ENCODE results near the gene CFH.

GRCh38 chr1:196723325-196724185 lies 71.7 kb downstream of the CFH start:
- TF ChIP-seq E2F3 (CRISPR knock-in tag; IDR thresholded peaks at IDR 0.05) (no peak), ZNF280B (CRISPR knock-in tag; IDR thresholded peaks at IDR 0.05) (no peak), TSHZ1 (CRISPR knock-in tag; IDR thresholded peaks at IDR 0.05) (no peak), THRB (CRISPR knock-in tag; conservative IDR thresholded peaks at IDR 0.05) (no peak)

Data from K562 (cell line).